ELF-1 (cell line): ENCODE results near the gene HSD17B11.
"Not testable (repeated sequence)": the region's sequence is repeated elsewhere in the genome, so short reads cannot be mapped to it uniquely, and the experiment has no call there.

Experiments used
- DNase-seq: peaks from one replicate; pipeline ENCODE4 v3.0.0-alpha.2; 2016; ENCODE audit warnings: low read depth, low spot score

The HSD17B11 gene

GRCh38 chr4:87306056-87306455 is 84.9 kb downstream of the HSD17B11 start:
- DNase-seq, result no peak

- no peak for DNase-seq
Observed at GRCh38 chr4:87305562-87305961, 85.4 kb downstream of the HSD17B11 start.

GRCh38 chr4:87304745-87305432 is 86.1 kb downstream of the HSD17B11 start:
- no peak for DNase-seq

GRCh38 chr4:87299898-87300297 is 91.1 kb downstream of the HSD17B11 start:
- DNase-seq, result no peak

- DNase-seq, result no peak
Observed at GRCh38 chr4:87298362-87298761, 92.6 kb downstream of the HSD17B11 start.

- not testable (repeated sequence) for DNase-seq
Observed at GRCh38 chr4:87294911-87295310, 96.1 kb downstream of the HSD17B11 start.

GRCh38 chr4:87293889-87294288 is 97.1 kb downstream of the HSD17B11 start:
- DNase-seq, result not testable (repeated sequence)

GRCh38 chr4:87286970-87287369 is 104.0 kb downstream of the HSD17B11 start:
- no peak for DNase-seq
